HuH-7.5 (cell line): Measurements from ENCODE around the gene ELF1.
"Not testable (repeated sequence)": the region's sequence is repeated elsewhere in the genome, so short reads cannot be mapped to it uniquely, and the experiment has no call there.

Experiments used
- DNase-seq: peaks from one replicate; pipeline ENCODE4 v3.0.0; 2011; ENCODE audit warnings: low spot score

The ELF1 gene

GRCh38 chr13:40886017-40886416, 133.1 kb downstream of the ELF1 start:
- no peak for DNase-seq

GRCh38 chr13:40884175-40884574, 134.9 kb downstream of the ELF1 start:
- DNase-seq: not testable (repeated sequence)
